NCI-H345 treated with DMSO at 0.1 percent for 48 hours (cell line): Measurements from ENCODE around the gene CACNA1A.
"Not testable (repeated sequence)": the region's sequence is repeated elsewhere in the genome, so short reads cannot be mapped to it uniquely, and the experiment has no call there.

ENCODE experiments used
- DNase-seq: peaks from one replicate; lab custom pipeline; 2025; ENCODE audit not compliant: unreplicated experiment; lab: John Stamatoyannopoulos, UW

CACNA1A gene

DNA sequence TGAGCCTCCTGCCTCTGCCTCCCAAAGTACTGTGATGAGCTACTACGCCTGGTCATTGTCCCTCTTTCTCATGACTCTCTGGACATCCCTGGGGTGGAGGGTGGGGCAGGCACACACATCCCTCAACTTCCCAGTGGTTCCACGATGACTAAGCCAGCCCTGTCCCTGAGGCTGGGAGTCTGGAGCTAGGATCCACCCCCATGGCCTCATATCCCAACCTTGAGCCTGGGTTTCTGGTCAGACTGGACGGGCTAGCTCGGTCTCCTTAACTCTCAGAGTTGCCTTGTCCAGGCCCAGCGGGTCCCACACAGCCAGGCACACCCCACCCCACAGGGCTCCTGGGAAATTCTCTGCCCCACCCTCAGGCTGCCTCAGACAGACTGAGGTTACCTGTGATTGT, 336.5 kb downstream of the CACNA1A start:
- no peak for DNase-seq

DNA sequence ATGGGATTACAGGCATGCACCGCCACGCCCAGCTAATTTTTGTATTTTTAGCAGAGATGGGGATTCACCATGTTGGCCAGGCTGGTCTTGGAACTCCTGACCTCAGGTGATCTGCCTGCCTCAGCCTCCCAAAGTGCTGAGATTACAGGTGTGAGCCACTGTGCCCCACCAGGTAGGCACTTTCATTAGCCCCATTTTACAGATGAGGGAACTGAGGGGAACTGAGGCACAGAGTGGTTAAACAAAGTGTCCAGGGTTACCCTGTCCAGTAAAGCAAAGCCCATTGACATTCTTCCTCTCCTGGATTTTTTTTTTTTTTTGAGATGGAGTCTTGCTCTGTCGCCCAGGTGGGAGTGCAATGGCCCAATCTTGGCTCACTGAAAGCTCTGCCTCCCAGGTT, 340.1 kb downstream of the CACNA1A start:
- DNase-seq, result not testable (repeated sequence)

DNA sequence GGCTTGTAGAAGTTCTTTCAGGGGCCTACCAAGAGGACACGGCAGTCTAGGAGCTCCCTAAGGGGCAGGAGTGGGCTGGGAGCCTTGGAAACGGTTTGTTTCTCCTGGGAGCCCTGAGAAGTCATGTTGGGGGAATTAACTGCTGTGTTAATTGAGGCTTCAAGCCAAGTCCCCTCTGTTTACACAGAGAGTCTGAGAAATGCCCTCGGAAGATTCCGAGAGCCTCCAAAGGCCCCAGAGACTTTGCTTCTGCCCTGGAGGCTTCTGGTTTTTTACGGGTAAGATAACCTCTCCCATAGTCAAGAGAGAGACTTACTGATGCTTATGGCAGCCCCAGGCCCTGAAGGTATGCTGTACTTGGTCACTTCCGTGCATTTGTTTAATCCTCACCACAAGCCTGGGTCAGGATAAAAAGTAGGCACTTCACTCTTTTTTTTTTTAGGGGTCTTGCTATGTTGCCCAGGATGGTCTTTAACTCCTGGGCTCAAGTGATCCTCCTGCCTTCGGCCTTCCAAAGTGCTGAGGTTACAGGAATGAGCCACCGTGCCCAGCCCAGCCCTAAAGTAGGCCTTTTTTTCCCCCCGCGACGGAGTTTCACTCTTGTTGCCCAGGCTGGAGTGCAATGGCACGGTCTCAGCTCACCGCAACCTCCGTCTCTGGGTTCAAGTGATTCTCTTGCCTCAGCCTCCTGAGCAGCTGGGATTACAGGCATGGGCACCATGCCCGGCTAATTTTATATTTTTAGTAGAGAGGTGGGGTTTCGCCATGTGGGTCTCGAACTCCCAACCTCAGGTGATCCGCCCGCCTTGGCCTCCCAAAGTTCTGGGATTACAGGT, 340.9 kb downstream of the CACNA1A start:
- no peak for DNase-seq

DNA sequence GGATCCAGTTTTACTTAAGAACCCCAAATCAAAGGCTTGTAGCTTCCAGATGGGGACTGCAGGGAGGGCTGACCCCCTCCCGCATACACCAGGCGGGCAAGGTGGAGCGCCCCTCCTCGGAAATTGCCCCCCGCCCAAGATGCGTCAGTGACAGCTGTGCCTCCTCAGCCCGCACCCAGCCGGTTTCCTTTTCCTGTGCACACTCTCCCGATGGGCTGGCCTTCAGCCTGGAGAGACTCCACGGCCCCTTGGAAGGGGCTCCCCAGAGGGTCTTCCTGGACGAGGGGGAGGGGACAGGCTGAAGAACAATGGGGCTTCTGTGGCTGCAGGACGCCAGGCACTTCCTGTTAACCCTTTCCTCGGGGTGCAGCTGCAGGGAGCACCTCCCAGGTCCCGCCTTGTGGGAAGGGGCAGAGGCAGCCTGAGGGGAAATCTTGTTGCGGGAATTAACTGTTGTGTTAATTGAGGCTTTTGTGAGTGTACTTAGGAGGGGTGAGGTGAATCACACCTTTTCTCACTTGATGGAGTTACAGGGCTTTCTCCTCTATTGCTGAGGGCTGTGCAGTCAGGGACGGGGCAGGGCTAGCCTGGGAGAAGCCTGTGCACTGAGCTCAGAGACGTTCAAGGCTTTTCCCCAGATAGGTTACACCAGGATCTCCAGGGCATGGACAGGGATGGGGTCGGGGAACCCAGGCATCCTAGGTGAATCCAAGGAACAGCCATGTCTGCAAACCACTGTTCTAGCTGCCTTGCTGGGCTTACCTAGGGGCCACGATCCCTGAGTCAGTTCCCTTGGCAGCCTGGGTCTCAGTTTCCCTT, 341.7 kb downstream of the CACNA1A start:
- DNase-seq, result no peak

DNA sequence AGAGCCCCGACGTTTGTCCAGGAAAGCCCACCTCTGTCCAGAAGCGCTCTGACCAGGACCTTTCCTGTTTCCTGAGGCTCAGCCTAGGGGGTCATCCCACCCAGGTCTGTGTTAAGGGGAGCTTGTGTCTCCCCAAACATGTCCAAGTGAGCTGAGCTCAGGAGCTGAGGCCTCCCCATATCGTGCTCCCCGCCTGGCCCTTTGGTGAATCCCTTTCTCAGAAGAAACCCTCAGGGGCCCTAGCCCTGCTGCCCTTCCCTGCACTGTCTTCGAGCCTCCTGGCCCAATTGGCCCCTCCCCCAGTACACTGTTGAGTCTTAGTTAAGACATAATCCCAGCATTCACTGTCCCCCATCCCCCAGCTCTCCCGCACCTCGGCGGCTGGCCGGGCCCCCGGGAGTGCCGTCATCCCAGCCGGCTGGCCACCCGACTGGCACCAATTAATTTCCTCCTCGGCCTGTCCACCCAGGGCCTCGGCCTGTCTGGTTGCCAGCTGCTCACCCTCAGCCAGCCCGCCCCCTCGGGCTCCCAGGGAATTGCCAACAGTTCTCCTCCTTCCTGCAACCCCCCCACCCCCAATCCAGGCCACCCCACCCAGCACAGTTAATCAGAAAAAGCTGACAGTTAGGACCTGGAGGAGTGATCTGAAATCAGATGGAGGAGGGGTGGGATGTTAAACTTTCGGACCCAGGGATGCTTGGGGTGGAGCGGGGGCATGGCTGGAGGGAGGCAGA, 342.5 kb downstream of the CACNA1A start:
- no peak for DNase-seq

DNA sequence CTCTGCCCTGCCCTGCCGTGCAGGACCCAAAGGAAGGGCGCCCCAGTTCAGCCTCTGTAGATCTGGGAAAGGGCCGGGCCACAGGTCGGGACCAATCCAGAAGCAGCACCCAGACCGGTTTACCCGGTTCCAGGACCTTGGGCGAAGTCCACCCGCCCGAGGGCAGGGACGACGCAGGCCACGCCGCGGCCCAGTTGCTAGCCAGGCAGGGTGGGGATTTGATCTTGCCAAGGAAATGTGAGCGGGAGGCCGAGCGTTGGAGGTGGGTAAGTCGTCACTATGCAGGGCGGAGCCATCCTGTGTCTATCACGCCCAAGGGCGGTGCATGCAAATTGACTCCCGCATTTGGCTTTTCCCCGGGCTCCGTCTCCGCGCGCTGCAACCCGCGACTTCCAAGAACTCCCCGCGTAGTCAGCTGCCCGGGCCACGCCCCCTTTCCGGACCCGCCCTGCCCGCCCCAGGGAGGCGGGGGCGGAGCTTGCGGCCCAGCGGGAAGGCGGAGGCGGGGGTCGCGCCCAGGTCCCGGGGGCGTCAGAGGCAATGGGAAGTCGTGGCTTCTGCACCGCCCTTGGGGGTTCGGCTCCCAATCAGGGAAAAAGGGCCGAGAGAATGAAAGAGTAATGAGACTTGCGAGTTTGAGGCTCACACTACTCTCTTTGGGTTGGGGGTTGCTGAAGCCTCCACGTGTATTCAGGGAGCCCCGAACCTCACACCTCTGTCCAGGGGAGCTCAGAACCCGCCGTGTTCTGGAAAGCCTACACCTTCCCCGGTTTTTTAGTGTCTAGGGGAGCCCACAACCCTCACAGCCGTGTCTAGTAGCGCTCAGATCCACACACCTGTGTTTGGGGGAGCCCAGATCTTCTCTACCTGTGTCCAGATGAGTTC, 343.3 kb downstream of the CACNA1A start:
- peak; percentile 14 for DNase-seq

DNA sequence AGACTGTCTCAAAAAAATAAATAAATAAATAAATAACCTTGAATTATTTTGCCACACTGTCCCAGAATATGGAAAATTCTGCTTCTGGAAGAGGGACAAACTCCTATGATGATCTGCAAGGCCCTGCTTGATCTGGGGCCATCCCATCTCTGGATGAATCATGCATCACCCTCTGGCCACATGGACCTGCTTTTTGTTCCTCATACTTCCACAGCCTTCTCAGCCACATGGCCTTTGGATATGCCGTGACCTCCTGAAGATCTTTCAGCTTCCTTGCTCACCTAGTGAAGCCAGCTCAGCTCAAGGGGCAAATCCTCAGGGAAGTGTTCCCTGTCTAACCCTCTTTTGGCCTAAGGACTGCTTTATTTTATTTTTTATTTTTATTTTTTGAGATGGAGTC, 345.7 kb downstream of the CACNA1A start:
- no peak for DNase-seq

DNA sequence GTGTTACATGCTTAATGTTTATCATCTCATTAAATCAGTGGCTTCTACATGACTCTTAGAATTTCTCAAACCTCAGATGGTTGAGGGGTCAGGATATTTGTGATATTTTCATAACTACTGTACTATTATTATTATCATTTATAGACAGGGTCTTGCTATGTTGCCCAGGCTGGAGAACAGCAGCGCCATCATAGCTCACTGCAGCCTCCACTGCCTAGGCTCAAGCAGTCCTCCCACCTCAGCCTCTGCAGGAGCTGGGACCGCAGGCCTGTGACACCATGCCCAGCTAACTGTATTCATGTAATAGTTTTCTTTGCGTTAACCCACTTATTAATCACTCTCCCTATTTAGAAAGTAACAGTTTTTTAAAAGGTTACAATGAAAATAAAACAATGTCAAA, 346.6 kb downstream of the CACNA1A start:
- DNase-seq, result no peak
